ENCODE results near the gene GPRIN1. TPM values are rescaled to one million over a fixed set of nuclear protein-coding genes. Genes with fewer than 3 reads are reported as not detected.
"Not testable (repeated sequence)": the region's sequence is repeated elsewhere in the genome, so short reads cannot be mapped to it uniquely, and the experiment has no call there.

Gene GPRIN1
- total and polyA plus RNA-seq, 4 donors: 0.23 to 0.50 (median 0.30) TPM; not detected in 1

DNA sequence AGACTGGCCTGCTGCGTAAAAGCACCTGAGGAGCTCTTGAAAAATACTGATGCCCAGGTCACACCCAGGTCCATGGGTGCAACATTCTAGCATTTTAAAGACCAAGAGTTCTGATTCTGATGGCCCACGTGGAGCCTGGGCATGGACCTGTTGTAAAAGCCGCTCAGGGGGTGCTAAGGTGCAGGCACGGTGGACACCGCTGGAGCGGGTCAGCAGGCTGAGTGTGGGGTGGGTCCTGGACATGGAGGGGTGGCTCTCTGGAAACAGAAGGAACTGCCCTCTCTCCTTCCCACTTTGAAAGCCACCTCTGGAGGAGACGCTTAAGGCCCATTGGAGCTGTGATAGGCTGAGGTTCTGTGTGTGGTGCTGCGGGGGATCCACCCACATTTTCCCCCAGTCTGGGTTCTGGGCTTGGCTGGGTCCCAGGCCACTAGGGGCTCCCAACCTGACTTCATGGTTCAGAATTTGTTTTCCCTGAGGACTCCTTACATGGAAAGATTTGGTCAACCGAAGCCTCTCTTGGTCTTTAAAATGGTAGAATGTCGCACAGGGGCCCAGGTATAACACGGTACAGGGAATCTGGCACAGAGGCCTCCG is 16.6 kb downstream of the GPRIN1 start:
- 95% methylated on average over 12 of the region's 12 CpGs for WGBS
- no peaks in the 10 kb centered on the region for H3K27me3 ChIP-seq (ENCODE audit: control insufficient read depth in 4 of 4, insufficient read depth in 4 of 4, low read length in 3 of 4)
- no peak overlapping the region for H3K9ac ChIP-seq (ENCODE audit: low read depth in 1 of 2, low read length in 2 of 2)
- no peak overlapping the region for H3K27ac ChIP-seq (ENCODE audit: low read depth in 1 of 2, low read length in 2 of 2)
- TF ChIP-seq ATF3 (IDR thresholded peaks at IDR 0.05) (no peak), HNF4G (IDR thresholded peaks at IDR 0.05) (no peak), GABPA (IDR thresholded peaks at IDR 0.05 in 1 of 2, conservative IDR thresholded peaks at IDR 0.05 in 1 of 2) (no peak), ZBTB33 (IDR thresholded peaks at IDR 0.05) (no peak), RXRA (IDR thresholded peaks at IDR 0.05) (no peak), JUND (IDR thresholded peaks at IDR 0.05) (no peak), FOXA2 (IDR thresholded peaks at IDR 0.05) (no peak)
- TF ChIP-seq, protein P1, sequence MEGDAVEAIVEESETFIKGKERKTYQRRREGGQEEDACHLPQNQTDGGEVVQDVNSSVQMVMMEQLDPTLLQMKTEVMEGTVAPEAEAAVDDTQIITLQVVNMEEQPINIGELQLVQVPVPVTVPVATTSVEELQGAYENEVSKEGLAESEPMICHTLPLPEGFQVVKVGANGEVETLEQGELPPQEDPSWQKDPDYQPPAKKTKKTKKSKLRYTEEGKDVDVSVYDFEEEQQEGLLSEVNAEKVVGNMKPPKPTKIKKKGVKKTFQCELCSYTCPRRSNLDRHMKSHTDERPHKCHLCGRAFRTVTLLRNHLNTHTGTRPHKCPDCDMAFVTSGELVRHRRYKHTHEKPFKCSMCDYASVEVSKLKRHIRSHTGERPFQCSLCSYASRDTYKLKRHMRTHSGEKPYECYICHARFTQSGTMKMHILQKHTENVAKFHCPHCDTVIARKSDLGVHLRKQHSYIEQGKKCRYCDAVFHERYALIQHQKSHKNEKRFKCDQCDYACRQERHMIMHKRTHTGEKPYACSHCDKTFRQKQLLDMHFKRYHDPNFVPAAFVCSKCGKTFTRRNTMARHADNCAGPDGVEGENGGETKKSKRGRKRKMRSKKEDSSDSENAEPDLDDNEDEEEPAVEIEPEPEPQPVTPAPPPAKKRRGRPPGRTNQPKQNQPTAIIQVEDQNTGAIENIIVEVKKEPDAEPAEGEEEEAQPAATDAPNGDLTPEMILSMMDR (IDR thresholded peaks at IDR 0.05; ENCODE audit: low read depth, low read length, missing input control): no peak
- peaks cover 0 to 15% (median 3%) of the 10 kb centered on the region in 4 donors for H3K36me3 ChIP-seq (ENCODE audit: control insufficient read depth in 4 of 4, insufficient read depth in 3 of 4, low read depth in 1 of 4, low read length in 3 of 4)
- H3K4me1 ChIP-seq (ENCODE audit: control insufficient read depth in 4 of 4, insufficient read depth in 4 of 4, low read length in 3 of 4): peaks cover 4 to 16% (median 6%) of the 10 kb centered on the region in 4 donors
- DNase-seq (ENCODE audit: low spot score): no peak
- H3K9me3 ChIP-seq (ENCODE audit: control insufficient read depth in 4 of 4, low read length in 3 of 4): no peaks in the 10 kb centered on the region
- no peak overlapping the region for H3K4me3 ChIP-seq (ENCODE audit: low read depth in 1 of 3, low read length in 3 of 3)

DNA sequence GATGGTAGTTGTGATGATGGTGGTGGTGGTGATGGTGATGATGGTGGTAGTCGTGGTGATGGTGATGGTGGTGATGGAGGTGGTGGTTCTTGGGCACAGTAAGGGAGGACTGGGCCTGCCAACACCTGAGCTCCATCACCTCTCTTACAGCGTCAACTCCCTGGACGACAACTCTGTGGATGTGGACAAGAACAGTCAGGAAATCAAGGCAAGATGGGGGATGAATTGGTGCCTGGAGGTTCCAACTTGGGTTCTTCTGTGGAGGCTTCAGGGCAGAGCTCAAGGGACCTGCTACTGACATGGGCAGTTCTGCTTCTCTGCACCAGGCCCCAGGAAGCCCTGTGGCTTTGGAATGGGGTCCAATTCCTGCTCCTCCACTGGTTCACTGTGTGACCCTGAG is 17.4 kb downstream of the GPRIN1 start:
- no peak for DNase-seq (ENCODE audit: low spot score)
- TF ChIP-seq YY1 (IDR thresholded peaks at IDR 0.05): no peak
- Histone ChIP-seq H3K27me3 (ENCODE audit: control insufficient read depth in 4 of 4, insufficient read depth in 4 of 4, low read length in 3 of 4) (no peaks in the 10 kb centered on the region), H3K9ac (ENCODE audit: low read depth in 1 of 2, low read length in 2 of 2) (no peak overlapping the region), H3K4me1 (ENCODE audit: control insufficient read depth in 4 of 4, insufficient read depth in 4 of 4, low read length in 3 of 4) (peaks cover 4 to 14% (median 6%) of the 10 kb centered on the region in 4 donors), H3K27ac (ENCODE audit: low read depth in 1 of 2, low read length in 2 of 2) (no peak overlapping the region), H3K36me3 (ENCODE audit: control insufficient read depth in 4 of 4, insufficient read depth in 3 of 4, low read depth in 1 of 4, low read length in 3 of 4) (peaks cover 0 to 15% (median 3%) of the 10 kb centered on the region in 4 donors), H3K9me3 (ENCODE audit: control insufficient read depth in 4 of 4, low read length in 3 of 4) (no peaks in the 10 kb centered on the region), H3K4me3 (ENCODE audit: low read depth in 1 of 3, low read length in 3 of 3) (no peak overlapping the region)
- 97% methylated on average over 3 of the region's 3 CpGs for WGBS

DNA sequence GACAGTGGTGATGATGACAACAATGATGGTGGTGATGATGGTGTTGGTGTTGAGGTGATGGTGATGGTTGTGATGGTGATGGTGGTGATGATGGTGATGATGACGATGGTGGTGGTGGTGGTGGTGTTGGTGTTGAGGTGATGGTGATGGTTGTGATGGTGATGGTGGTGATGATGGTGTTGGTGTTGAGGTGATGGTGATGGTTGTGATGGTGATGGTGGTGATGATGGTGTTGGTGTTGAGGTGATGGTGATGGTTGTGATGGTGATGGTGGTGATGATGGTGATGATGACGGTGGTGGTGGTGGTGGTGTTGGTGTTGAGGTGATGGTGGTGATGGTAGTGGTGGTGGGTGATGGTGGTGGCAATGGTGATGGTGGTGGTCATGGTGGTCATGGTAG is 18.3 kb downstream of the GPRIN1 start:
- not testable (repeated sequence) for H3K4me1 ChIP-seq (ENCODE audit: control insufficient read depth in 4 of 4, insufficient read depth in 4 of 4, low read length in 3 of 4); H3K9ac ChIP-seq (ENCODE audit: low read depth in 1 of 2, low read length in 2 of 2); H3K4me3 ChIP-seq (ENCODE audit: low read depth in 1 of 3, low read length in 3 of 3); H3K27ac ChIP-seq (ENCODE audit: low read depth in 1 of 2, low read length in 2 of 2); DNase-seq (ENCODE audit: low spot score); H3K9me3 ChIP-seq (ENCODE audit: control insufficient read depth in 4 of 4, low read length in 3 of 4); H3K27me3 ChIP-seq (ENCODE audit: control insufficient read depth in 4 of 4, insufficient read depth in 4 of 4, low read length in 3 of 4)
- peaks cover 0 to 15% (median 3%) of the 10 kb centered on the region in 4 donors for H3K36me3 ChIP-seq (ENCODE audit: control insufficient read depth in 4 of 4, insufficient read depth in 3 of 4, low read depth in 1 of 4, low read length in 3 of 4)
- WGBS: 88% methylated on average over 2 of the region's 2 CpGs

All from liver (tissue), 9 donors.